22Rv1 (cell line): Measurements from ENCODE around the gene PRKD2.

Experiments used
- ZFX ChIP-seq: fragments of 450-650 bp; IDR thresholded peaks from 2 replicates; pipeline ENCODE4 v1.6.1; 2017; ENCODE audit warnings: antibody characterized with exemption, borderline replicate concordance
- TF ChIP-seq, protein P1 (sequence below): fragments of 450-650 bp; IDR thresholded peaks from 2 replicates; pipeline ENCODE4 v1.5.1; 2017; ENCODE audit warnings: mild to moderate bottlenecking

DNA sequence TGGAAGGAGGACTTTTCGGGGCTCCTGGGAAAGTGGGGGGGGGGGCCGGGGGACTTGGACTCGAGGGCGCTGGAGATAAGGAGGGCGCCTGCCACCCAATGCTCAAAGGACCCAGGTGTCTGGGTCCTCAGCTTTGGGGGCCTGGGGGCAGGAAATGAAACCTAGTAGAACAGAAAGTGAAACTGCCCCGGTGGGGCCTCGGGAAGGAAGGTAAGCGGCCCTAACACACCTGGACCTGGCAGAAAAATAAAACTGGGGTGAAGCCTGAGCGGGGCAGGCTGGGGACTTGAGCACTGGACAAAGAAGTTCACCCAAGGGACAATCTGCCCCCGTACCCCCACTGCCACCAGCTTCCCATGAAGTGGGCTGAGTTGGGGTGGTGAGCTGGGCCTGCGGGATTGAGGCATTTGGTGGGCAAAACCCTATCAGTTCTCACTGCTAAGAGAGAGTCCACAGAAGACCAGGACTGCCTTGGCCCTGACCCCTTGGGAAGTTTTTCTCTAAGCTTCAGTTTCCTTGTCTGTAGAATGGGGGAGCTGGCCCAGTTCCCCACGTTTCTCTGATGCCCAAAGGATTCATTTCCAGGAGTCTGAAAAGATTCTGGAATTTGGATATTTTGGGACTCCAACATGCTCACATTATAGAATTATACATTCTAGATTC is 2.3 kb downstream of the PRKD2 start:
- TF ChIP-seq, protein P1, sequence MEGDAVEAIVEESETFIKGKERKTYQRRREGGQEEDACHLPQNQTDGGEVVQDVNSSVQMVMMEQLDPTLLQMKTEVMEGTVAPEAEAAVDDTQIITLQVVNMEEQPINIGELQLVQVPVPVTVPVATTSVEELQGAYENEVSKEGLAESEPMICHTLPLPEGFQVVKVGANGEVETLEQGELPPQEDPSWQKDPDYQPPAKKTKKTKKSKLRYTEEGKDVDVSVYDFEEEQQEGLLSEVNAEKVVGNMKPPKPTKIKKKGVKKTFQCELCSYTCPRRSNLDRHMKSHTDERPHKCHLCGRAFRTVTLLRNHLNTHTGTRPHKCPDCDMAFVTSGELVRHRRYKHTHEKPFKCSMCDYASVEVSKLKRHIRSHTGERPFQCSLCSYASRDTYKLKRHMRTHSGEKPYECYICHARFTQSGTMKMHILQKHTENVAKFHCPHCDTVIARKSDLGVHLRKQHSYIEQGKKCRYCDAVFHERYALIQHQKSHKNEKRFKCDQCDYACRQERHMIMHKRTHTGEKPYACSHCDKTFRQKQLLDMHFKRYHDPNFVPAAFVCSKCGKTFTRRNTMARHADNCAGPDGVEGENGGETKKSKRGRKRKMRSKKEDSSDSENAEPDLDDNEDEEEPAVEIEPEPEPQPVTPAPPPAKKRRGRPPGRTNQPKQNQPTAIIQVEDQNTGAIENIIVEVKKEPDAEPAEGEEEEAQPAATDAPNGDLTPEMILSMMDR = no peak
- no peak for TF ChIP-seq ZFX
